Measurements from ENCODE around the gene PHF21A. TPM values are rescaled to one million over a fixed set of nuclear protein-coding genes. Genes with fewer than 3 reads are reported as not detected.

The PHF21A gene
- total and polyA plus RNA-seq, 2 of the 8 experiments (the other 6 are each of a cell fraction or from before 2014, with no cell fraction given), result 17.6 to 40.3 TPM

GRCh38 chr11:45933131-45933831, 188.0 kb downstream of the PHF21A start:
- Histone ChIP-seq H3K27ac (ENCODE audit: low read depth, low read length) (no peak overlapping the region), H2AFZ (ENCODE audit: low read length) (no peak overlapping the region), H4K91ac (replicated peaks; ENCODE audit: insufficient read length, low read length) (no peak overlapping the region), H3K4me3 (ENCODE audit: extremely low read depth in 1 of 4, insufficient read depth in 2 of 4, low read depth in 3 of 4, low read length in 4 of 4) (no peak overlapping the region), H3K79me2 (ENCODE audit: control insufficient read depth in 1 of 2, insufficient read depth in 2 of 2, low read length in 2 of 2) (no peaks in the 10 kb centered on the region), H3K27me3 (replicated peaks in 1 of 4; ENCODE audit: control insufficient read depth in 3 of 4, extremely low read depth in 1 of 4, insufficient read depth in 3 of 4, low read length in 3 of 4) (no peaks in the 10 kb centered on the region), H3K23me2 (ENCODE audit: low read depth, low read length) (no peaks in the 10 kb centered on the region), H2BK5ac (ENCODE audit: low read depth, low read length) (no peak overlapping the region; the same call in 1 of the 2 replicates), H3K9me3 (ENCODE audit: insufficient read depth in 2 of 2, low read depth in 1 of 2, low read length in 1 of 2) (no peaks in the 10 kb centered on the region), H2BK12ac (ENCODE audit: low read depth, low read length) (no peak overlapping the region), H3K23ac (ENCODE audit: insufficient read length) (no peak overlapping the region), H2BK15ac (ENCODE audit: low read length) (no peak overlapping the region), H3K56ac (replicated peaks; ENCODE audit: insufficient read length, low read depth, low read length) (no peak overlapping the region), H2BK120ac (replicated peaks; ENCODE audit: low read depth, low read length) (no peak overlapping the region), H3K79me1 (ENCODE audit: low read depth, low read length) (no peaks in the 10 kb centered on the region; the same call in 1 of the 2 replicates), H2BK20ac (ENCODE audit: low read length) (no peak overlapping the region), H3K18ac (ENCODE audit: extremely low read depth, low read length) (no peak overlapping the region), H3K4me2 (ENCODE audit: insufficient read depth in 1 of 2, low read depth in 2 of 2, low read length in 2 of 2) (no peak overlapping the region), H4K8ac (ENCODE audit: extremely low read depth, insufficient read depth, low read length) (no peak overlapping the region), H3K14ac (ENCODE audit: insufficient read length) (no peak overlapping the region), H3K4me1 (replicated peaks in 1 of 4; ENCODE audit: control insufficient read depth in 3 of 4, insufficient read depth in 4 of 4, low read length in 3 of 4) (peaks cover 0 to 5% (median 0%) of the 10 kb centered on the region in 4 experiments; a peak in 1 of 7 replicates), H4K20me1 (replicated peaks in 1 of 2; ENCODE audit: control insufficient read depth in 1 of 2, insufficient read depth in 2 of 2, low read length in 2 of 2) (peaks cover 0 to 5% of the 10 kb centered on the region in 2 experiments), H4K5ac (ENCODE audit: insufficient read length, low read depth, low read length) (no peak overlapping the region), H3K36me3 (ENCODE audit: control insufficient read depth in 2 of 4, insufficient read depth in 4 of 4, low read length in 3 of 4) (peaks cover 9 to 32% (median 17%) of the 10 kb centered on the region in 4 experiments; a peak in 7 of 8 replicates), H3K9ac (replicated peaks in 1 of 4; ENCODE audit: extremely low read depth in 1 of 4, low read depth in 3 of 4, low read length in 3 of 4) (no peak overlapping the region), H3K4ac (replicated peaks; ENCODE audit: insufficient read length, low read depth, low read length) (no peak overlapping the region), H2AK5ac (ENCODE audit: low read depth, low read length) (no peak overlapping the region)
- ChIA-PET CTCF (ENCODE audit: partially characterized antibody) (interaction anchor here (0.9 to 2.4 kb wide), 2 partner anchors 73 to 118 kb away, joined by 3 to 8 read pairs; no protein-coding TSS in a partner anchor), POLR2A (ENCODE audit: partially characterized antibody) (interaction anchor here (0.8 to 13.6 kb wide), 2 partner anchors 10 to 12 kb away, joined by 3 to 115 read pairs; partner anchors contain the start of gene LARGE2)
- DNase-seq (ENCODE audit: low read depth in 1 of 2, low spot score in 2 of 2) (no peak), FAIRE-seq (no peak)
- WGBS, 2 experiments (ENCODE audit: extremely low coverage in 1 of 2, insufficient coverage in 1 of 2, insufficient read length in 1 of 2, insufficient replicate concordance in 2 of 2, low coverage in 1 of 2, low lambda C conversion rate in 2 of 2, missing lambda C conversion rate in 1 of 2), result 92% methylated on average over 15 of the region's 15 CpGs; no CpG with 5 or more reads in 1 of the 2 experiments
- TF ChIP-seq JUN (IDR thresholded peaks at IDR 0.05; ENCODE audit: low read depth, low read length) (no peak), TAF7 (optimal IDR thresholded peaks at IDR 0.05; ENCODE audit: borderline replicate concordance, low read depth, low read length) (no peak), EP300 (IDR thresholded peaks at IDR 0.05; ENCODE audit: borderline replicate concordance in 1 of 2, low read depth in 2 of 2, low read length in 2 of 2) (no peak), SIX5 (IDR thresholded peaks at IDR 0.05; ENCODE audit: low read depth, low read length) (no peak), NANOG (IDR thresholded peaks at IDR 0.05; ENCODE audit: insufficient read depth, low read depth, low read length, poor library complexity, severe bottlenecking) (no peak), KDM5A (IDR thresholded peaks at IDR 0.05; ENCODE audit: low read length) (no peak), CBX8 (IDR thresholded peaks at IDR 0.05; ENCODE audit: borderline replicate concordance, low read depth, low read length) (no peak), RNF2 (IDR thresholded peaks at IDR 0.05; ENCODE audit: borderline replicate concordance, low read depth, low read length, missing control alignments, poor library complexity, severe bottlenecking) (no peak), GTF2F1 (IDR thresholded peaks at IDR 0.05; ENCODE audit: borderline replicate concordance, low read depth, low read length) (no peak), SIN3A (conservative IDR thresholded peaks at IDR 0.05 in 1 of 2, IDR thresholded peaks at IDR 0.05 in 1 of 2; ENCODE audit: low read depth in 1 of 2, low read length in 2 of 2) (no peak), EGR1 (IDR thresholded peaks at IDR 0.05; ENCODE audit: borderline replicate concordance, low read depth, low read length) (no peak)
